HCT116 (cell line): ENCODE measurements around the gene TMEM109. TPM values are rescaled to one million over a fixed set of nuclear protein-coding genes. Genes with fewer than 3 reads are reported as not detected.

Source experiments
- ATAC-seq: fragments of 200-7000 bp; cut with Tn5 transposase; 2 replicates; pipeline ENCODE4 v1.9.1; 2020; ENCODE audit warnings: mild to moderate bottlenecking, moderate library complexity
- BruUV-seq: library from RNA; stranded (reverse); fragments of 400-500 nt; replicated peaks from 2 replicates; lab custom pipeline; 2021; lab: Mats Ljungman, UMichigan
- CTCF ChIA-PET: fragments of 300-600 bp; sonication (Branson Sonifier 250); formaldehyde crosslinking; loops from one replicate; lab custom pipeline; 2021; ENCODE audit warnings: antibody characterized with exemption; lab: Charles Lee
- POLR2A ChIA-PET: fragments of 300-600, 350-600 bp; sonication (Branson Sonifier 250); formaldehyde crosslinking; loops from one replicate; lab custom pipeline; 2021; ENCODE audit warnings: antibody characterized with exemption; lab: Charles Lee
- RAD21 ChIA-PET, 2 experiments: fragments of 300-600 bp; sonication (Branson Sonifier 250); formaldehyde crosslinking; loops; one replicate each; lab custom pipeline; 2023; ENCODE audit warnings: low total read pairs in 2 of 2; ENCODE audit not compliant: uncharacterized antibody in 2 of 2, unreplicated experiment in 2 of 2, low non-redundant PET in 1 of 2; lab: Charles Lee
- DNase-seq: peaks from one replicate; pipeline ENCODE4 v3.0.0-alpha.2; 2010; ENCODE audit warnings: low read depth, low spot score
- H2AFZ ChIP-seq: fragments of 200-600 bp; shearing (Covaris generic), sonication (generic); 2 replicates; pipeline ENCODE4 v1.6.1; 2017; ENCODE audit warnings: low read depth, mixed run types, mixed read lengths, antibody characterized with exemption, low read length; ENCODE audit not compliant: poor library complexity, severe bottlenecking
- H3K27ac ChIP-seq: 2 replicates; pipeline ENCODE4 v1.5.1; 2012; ENCODE audit warnings: low read depth, low read length
- H3K27me3 ChIP-seq: fragments of 200-600 bp; sonication (generic); 2 replicates; pipeline ENCODE4 v1.6.1; 2016; ENCODE audit warnings: mixed run types, low read length, mixed read lengths; ENCODE audit not compliant: insufficient read depth
- H3K36me3 ChIP-seq, 2 experiments: fragments of 200-500 bp in 1 of 2; fragments of 200-600 bp in 1 of 2; sonication (Bioruptor generic) in 1 of 2; sonication (generic) in 1 of 2; 2 replicates each; pipeline versions ENCODE4 v1.5.1 to v1.6.1; 2014 to 2016; ENCODE audit warnings: low read length in 2 of 2, inconsistent platforms in 1 of 2, mixed read lengths in 1 of 2, mixed run types in 1 of 2; ENCODE audit not compliant: insufficient read depth in 2 of 2, control insufficient read depth in 1 of 2
- H3K4me1 ChIP-seq, 2 experiments: fragments of 200-600 bp in 1 of 2; sonication (generic) in 1 of 2; 2 replicates each; pipeline versions ENCODE4 v1.5.1 to v1.6.1; 2012 to 2017; ENCODE audit warnings: low read length in 2 of 2, inconsistent platforms in 1 of 2, mild to moderate bottlenecking in 1 of 2, mixed read lengths in 1 of 2, mixed run types in 1 of 2, moderate library complexity in 1 of 2; ENCODE audit not compliant: insufficient read depth in 2 of 2, control insufficient read depth in 1 of 2
- H3K4me2 ChIP-seq: fragments of 200-600 bp; sonication (generic); 2 replicates; pipeline ENCODE4 v1.6.1; 2017; ENCODE audit warnings: mixed run types, low read length, mixed read lengths
- H3K4me3 ChIP-seq, 2 experiments: fragments of 200-600 bp in 1 of 2; sonication (generic) in 1 of 2; replicated peaks in 1 of 2; 2 replicates each; pipeline ENCODE4 v1.5.1; 2011 to 2016; ENCODE audit warnings: low read length in 2 of 2, control low read depth in 1 of 2, low read depth in 1 of 2, mild to moderate bottlenecking in 1 of 2, mixed read lengths in 1 of 2, mixed run types in 1 of 2
- H3K79me2 ChIP-seq: fragments of 200-600 bp; sonication (generic); 2 replicates; pipeline ENCODE4 v1.6.1; 2017; ENCODE audit warnings: mild to moderate bottlenecking, mixed run types, low read length, moderate library complexity, mixed read lengths; ENCODE audit not compliant: insufficient read depth
- H3K9ac ChIP-seq: fragments of 200-600 bp; sonication (generic); 2 replicates; pipeline ENCODE4 v1.6.1; 2016; ENCODE audit warnings: low read length, mixed read lengths
- H3K9me2 ChIP-seq: fragments of 200-600 bp; sonication (generic), shearing (Covaris generic); 2 replicates; pipeline ENCODE4 v1.6.1; 2017; ENCODE audit warnings: mixed run types, mild to moderate bottlenecking, moderate library complexity; ENCODE audit not compliant: insufficient read depth
- H3K9me3 ChIP-seq, 2 experiments: fragments of 200-500 bp in 1 of 2; fragments of 200-600 bp in 1 of 2; sonication (Bioruptor generic) in 1 of 2; sonication (generic) in 1 of 2; 2 replicates each; pipeline ENCODE4 v1.6.1; 2014 to 2017; ENCODE audit warnings: low read length in 2 of 2, mixed read lengths in 2 of 2, inconsistent platforms in 1 of 2, low read depth in 1 of 2, mild to moderate bottlenecking in 1 of 2, mixed run types in 1 of 2, moderate library complexity in 1 of 2; ENCODE audit not compliant: control insufficient read depth in 1 of 2, insufficient read depth in 1 of 2
- H4K20me1 ChIP-seq: fragments of 200-600 bp; sonication (generic), shearing (Covaris generic); 2 replicates; pipeline ENCODE4 v1.6.1; 2017; ENCODE audit warnings: mixed run types, mild to moderate bottlenecking, moderate library complexity; ENCODE audit not compliant: insufficient read depth
- ELF1 ChIP-seq: IDR thresholded peaks from 2 replicates; pipeline ENCODE4 v1.6.1; 2012; ENCODE audit warnings: low read depth, borderline replicate concordance
- FOSL1 ChIP-seq: IDR thresholded peaks from 2 replicates; pipeline ENCODE4 v1.6.1; 2012; ENCODE audit warnings: low read depth
- JUND ChIP-seq: IDR thresholded peaks from 2 replicates; pipeline ENCODE4 v1.6.1; 2012
- POLR2AphosphoS5 ChIP-seq: IDR thresholded peaks from 2 replicates; pipeline ENCODE4 v1.6.1; 2011; ENCODE audit warnings: mild to moderate bottlenecking, low read depth, low read length, moderate library complexity
- RAD21 ChIP-seq: IDR thresholded peaks from 2 replicates; pipeline ENCODE4 v1.6.1; 2012; ENCODE audit warnings: low read depth, mild to moderate bottlenecking
- REST ChIP-seq: IDR thresholded peaks from 2 replicates; pipeline ENCODE4 v1.6.1; 2012; ENCODE audit warnings: low read depth
- SIN3A ChIP-seq: IDR thresholded peaks from 2 replicates; pipeline ENCODE4 v1.6.1; 2012; ENCODE audit warnings: low read depth
- SP1 ChIP-seq: IDR thresholded peaks from 2 replicates; pipeline ENCODE4 v1.6.1; 2012; ENCODE audit warnings: low read depth
- SRF ChIP-seq: IDR thresholded peaks from 2 replicates; pipeline ENCODE4 v1.6.1; 2012; ENCODE audit warnings: low read depth
- ZFX ChIP-seq: fragments of 450-650 bp; IDR thresholded peaks from 2 replicates; pipeline ENCODE4 v1.6.1; 2017
- intact Hi-C: fragments of 100-400 bp; cut with micrococcal nuclease; formaldehyde crosslinking; loops from 2 replicates; pipeline ENCODE4 v1.10.0; 2022
- total RNA-seq: library from RNA; stranded (reverse); gene quantifications from one replicate; pipeline ENCODE4 v1.2.1, GENCODE V29; 2021; ENCODE audit not compliant: unreplicated experiment

TMEM109 gene
- total RNA-seq, 1 experiment from 2014 or later = 44.4 TPM

- RAD21 ChIA-PET = no interaction called here
- H3K4me2 ChIP-seq = no peak overlapping the region
- no peak overlapping the region for H3K9ac ChIP-seq
- no peaks in the 10 kb centered on the region for H3K9me3 ChIP-seq
- H3K79me2 ChIP-seq = peaks cover 50% of the 10 kb centered on the region
- peaks cover 9 to 23% of the 10 kb centered on the region in 2 experiments; a peak in 2 of 4 replicates for H3K36me3 ChIP-seq
- H2AFZ ChIP-seq = no peak overlapping the region
- no peak overlapping the region for H3K4me3 ChIP-seq
- DNase-seq = no peak
- no peaks in the 10 kb centered on the region for H3K27me3 ChIP-seq
- POLR2A ChIA-PET = no interaction called here
- H3K4me1 ChIP-seq = peaks cover 30 to 58% of the 10 kb centered on the region in 2 experiments
- no TSS peak for BruUV-seq
- no peak overlapping the region for H3K27ac ChIP-seq
- H4K20me1 ChIP-seq = no peaks in the 10 kb centered on the region; the same call in 1 of the 2 replicates
- no peak for TF ChIP-seq POLR2AphosphoS5
- no peak for TF ChIP-seq RAD21
- TF ChIP-seq SRF = no peak
- no peak for TF ChIP-seq SP1
- no peak for TF ChIP-seq FOSL1
- no peak for TF ChIP-seq REST
- TF ChIP-seq ZFX = no peak
- TF ChIP-seq JUND = no peak
- TF ChIP-seq SIN3A = no peak
- TF ChIP-seq ELF1 = no peak
- no peaks in the 10 kb centered on the region for H3K9me2 ChIP-seq
- no peak for ATAC-seq
- CTCF ChIA-PET = no interaction called here
- intact Hi-C loops = loop anchor here (10.0 kb wide), 1 partner anchor 265 kb away; no protein-coding TSS in a partner anchor
Measured at GRCh38 chr11:60919956-60920355, 6.0 kb downstream of the TMEM109 start.
